Measurements from ENCODE around the gene HCN4. TPM values are rescaled to one million over a fixed set of nuclear protein-coding genes. Genes with fewer than 3 reads are reported as not detected.

HCN4 gene
- total and polyA plus RNA-seq, 4 donors: not detected

DNA sequence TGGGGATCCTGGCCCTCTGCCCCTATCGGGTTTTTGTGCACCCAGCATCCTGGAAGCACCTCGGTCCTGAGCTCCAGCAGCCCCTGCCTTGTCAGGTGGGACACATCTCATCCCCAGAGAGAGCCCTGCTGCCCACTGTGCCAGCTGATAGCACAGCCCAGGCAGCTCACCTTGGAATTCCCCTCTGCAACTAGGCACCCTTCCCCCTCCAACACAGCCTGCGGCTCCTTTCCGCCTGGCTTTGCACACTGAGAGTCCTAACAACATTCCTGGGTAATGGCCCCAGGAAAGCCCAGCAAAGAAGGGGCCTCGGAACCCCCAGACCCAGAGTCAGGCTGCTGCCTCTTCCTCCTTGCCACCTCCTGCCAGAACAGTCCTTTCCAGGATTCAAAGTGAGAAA, 5.9 kb downstream of the HCN4 start:
- H3K4me3 ChIP-seq (ENCODE audit: low read depth in 1 of 3, low read length in 3 of 3): no peak overlapping the region
- DNase-seq (ENCODE audit: low spot score): no peak
- H3K27ac ChIP-seq (ENCODE audit: low read depth in 1 of 2, low read length in 2 of 2): no peak overlapping the region
- H3K4me1 ChIP-seq (ENCODE audit: control insufficient read depth in 4 of 4, insufficient read depth in 4 of 4, low read length in 3 of 4): peaks cover 0 to 9% (median 3%) of the 10 kb centered on the region in 4 donors
- H3K36me3 ChIP-seq (ENCODE audit: control insufficient read depth in 4 of 4, insufficient read depth in 3 of 4, low read depth in 1 of 4, low read length in 3 of 4): no peaks in the 10 kb centered on the region
- TF ChIP-seq, protein P1, sequence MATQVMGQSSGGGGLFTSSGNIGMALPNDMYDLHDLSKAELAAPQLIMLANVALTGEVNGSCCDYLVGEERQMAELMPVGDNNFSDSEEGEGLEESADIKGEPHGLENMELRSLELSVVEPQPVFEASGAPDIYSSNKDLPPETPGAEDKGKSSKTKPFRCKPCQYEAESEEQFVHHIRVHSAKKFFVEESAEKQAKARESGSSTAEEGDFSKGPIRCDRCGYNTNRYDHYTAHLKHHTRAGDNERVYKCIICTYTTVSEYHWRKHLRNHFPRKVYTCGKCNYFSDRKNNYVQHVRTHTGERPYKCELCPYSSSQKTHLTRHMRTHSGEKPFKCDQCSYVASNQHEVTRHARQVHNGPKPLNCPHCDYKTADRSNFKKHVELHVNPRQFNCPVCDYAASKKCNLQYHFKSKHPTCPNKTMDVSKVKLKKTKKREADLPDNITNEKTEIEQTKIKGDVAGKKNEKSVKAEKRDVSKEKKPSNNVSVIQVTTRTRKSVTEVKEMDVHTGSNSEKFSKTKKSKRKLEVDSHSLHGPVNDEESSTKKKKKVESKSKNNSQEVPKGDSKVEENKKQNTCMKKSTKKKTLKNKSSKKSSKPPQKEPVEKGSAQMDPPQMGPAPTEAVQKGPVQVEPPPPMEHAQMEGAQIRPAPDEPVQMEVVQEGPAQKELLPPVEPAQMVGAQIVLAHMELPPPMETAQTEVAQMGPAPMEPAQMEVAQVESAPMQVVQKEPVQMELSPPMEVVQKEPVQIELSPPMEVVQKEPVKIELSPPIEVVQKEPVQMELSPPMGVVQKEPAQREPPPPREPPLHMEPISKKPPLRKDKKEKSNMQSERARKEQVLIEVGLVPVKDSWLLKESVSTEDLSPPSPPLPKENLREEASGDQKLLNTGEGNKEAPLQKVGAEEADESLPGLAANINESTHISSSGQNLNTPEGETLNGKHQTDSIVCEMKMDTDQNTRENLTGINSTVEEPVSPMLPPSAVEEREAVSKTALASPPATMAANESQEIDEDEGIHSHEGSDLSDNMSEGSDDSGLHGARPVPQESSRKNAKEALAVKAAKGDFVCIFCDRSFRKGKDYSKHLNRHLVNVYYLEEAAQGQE (IDR thresholded peaks at IDR 0.05): no peak
- TF ChIP-seq JUND (IDR thresholded peaks at IDR 0.05) (no peak), RAD21 (IDR thresholded peaks at IDR 0.05) (no peak), ZBTB33 (IDR thresholded peaks at IDR 0.05) (no peak), YY1 (IDR thresholded peaks at IDR 0.05) (no peak), EGR1 (IDR thresholded peaks at IDR 0.05; ENCODE audit: low read depth in 2 of 2) (no peak), TAF1 (conservative IDR thresholded peaks at IDR 0.05) (no peak), HNF4G (IDR thresholded peaks at IDR 0.05) (no peak), HNF4A (conservative IDR thresholded peaks at IDR 0.05) (no peak), RXRA (IDR thresholded peaks at IDR 0.05) (no peak), FOXA1 (IDR thresholded peaks at IDR 0.05) (no peak), CTCF (IDR thresholded peaks at IDR 0.05; ENCODE audit: low read depth, low read length, missing input control) (no peak), FOXA2 (IDR thresholded peaks at IDR 0.05) (no peak), NR2F2 (IDR thresholded peaks at IDR 0.05) (no peak), MAX (IDR thresholded peaks at IDR 0.05) (no peak), SP1 (IDR thresholded peaks at IDR 0.05) (no peak), GABPA (IDR thresholded peaks at IDR 0.05 in 1 of 2, conservative IDR thresholded peaks at IDR 0.05 in 1 of 2) (no peak)
- TF ChIP-seq, protein P2, sequence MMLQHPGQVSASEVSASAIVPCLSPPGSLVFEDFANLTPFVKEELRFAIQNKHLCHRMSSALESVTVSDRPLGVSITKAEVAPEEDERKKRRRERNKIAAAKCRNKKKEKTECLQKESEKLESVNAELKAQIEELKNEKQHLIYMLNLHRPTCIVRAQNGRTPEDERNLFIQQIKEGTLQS (IDR thresholded peaks at IDR 0.05): no peak
- 76% methylated on average over 5 of the region's 5 CpGs for WGBS
- no peaks in the 10 kb centered on the region for H3K9me3 ChIP-seq (ENCODE audit: control insufficient read depth in 4 of 4, low read length in 3 of 4)
- H3K27me3 ChIP-seq (ENCODE audit: control insufficient read depth in 4 of 4, insufficient read depth in 4 of 4, low read length in 3 of 4): peaks cover 0 to 6% (median 2%) of the 10 kb centered on the region in 4 donors
- no peak overlapping the region for H3K9ac ChIP-seq (ENCODE audit: low read depth in 1 of 2, low read length in 2 of 2)
